ENCODE measurements around the gene RUNX3. TPM values are rescaled to one million over a fixed set of nuclear protein-coding genes. Genes with fewer than 3 reads are reported as not detected.

Gene RUNX3
- total RNA-seq, 1 experiment from 2014 or later, result 1.5 TPM

- TF ChIP-seq JAZF1 (CRISPR knock-in tag; IDR thresholded peaks at IDR 0.05), result no peak
- TF ChIP-seq ZNF416 (CRISPR knock-in tag; IDR thresholded peaks at IDR 0.05), result no peak
- TF ChIP-seq FOXP4 (CRISPR knock-in tag; IDR thresholded peaks at IDR 0.05), result no peak
- TF ChIP-seq ZNF263 (CRISPR knock-in tag; IDR thresholded peaks at IDR 0.05; ENCODE audit: low read depth), result no peak
- no peak for TF ChIP-seq ZNF281 (CRISPR knock-in tag; IDR thresholded peaks at IDR 0.05)
- TF ChIP-seq CBFB (CRISPR knock-in tag; IDR thresholded peaks at IDR 0.05; ENCODE audit: low read depth), result no peak
- no peak for TF ChIP-seq ATF3 (CRISPR knock-in tag; conservative IDR thresholded peaks at IDR 0.05)
- TF ChIP-seq ZMAT4 (CRISPR knock-in tag; IDR thresholded peaks at IDR 0.05), result no peak
- TF ChIP-seq ERG (CRISPR knock-in tag; IDR thresholded peaks at IDR 0.05), result no peak
These were observed 62.8 kb downstream of the RUNX3 start (continued) for GRCh38 chr1:24867084-24867870.

GRCh38 chr1:24866211-24867083, 63.6 kb downstream of the RUNX3 start:
- no peaks in the 10 kb centered on the region for H3K9me3 Mint-ChIP-seq
- H3K27me3 Mint-ChIP-seq (ENCODE audit: low read depth), result no peaks in the 10 kb centered on the region; the same call in 1 of the 2 replicates
- H3K4me1 Mint-ChIP-seq, result peaks cover 15% of the 10 kb centered on the region
- H3K36me3 Mint-ChIP-seq, result no peaks in the 10 kb centered on the region
- CTCF ChIA-PET, result interaction anchor here (1.0 to 1.3 kb wide), 2 partner anchors 18 to 178 kb away, joined by 3 to 4 read pairs; no protein-coding TSS in a partner anchor
- POLR2A ChIA-PET, result no interaction called here
- DNase-seq (ENCODE audit: low spot score) (no peak), ATAC-seq (no peak)
- no peak overlapping the region for H3K4me3 Mint-ChIP-seq
- H3K27ac Mint-ChIP-seq, result no peak overlapping the region
- TF ChIP-seq SMAD3 (CRISPR knock-in tag; IDR thresholded peaks at IDR 0.05; ENCODE audit: borderline replicate concordance) (no peak), JAZF1 (CRISPR knock-in tag; IDR thresholded peaks at IDR 0.05) (no peak), IRF1 (CRISPR knock-in tag; IDR thresholded peaks at IDR 0.05) (no peak), FOXJ3 (CRISPR knock-in tag; IDR thresholded peaks at IDR 0.05; ENCODE audit: borderline replicate concordance) (no peak), ATF3 (CRISPR knock-in tag; conservative IDR thresholded peaks at IDR 0.05) (no peak), CTCF (IDR thresholded peaks at IDR 0.05) (no peak), ZNF281 (CRISPR knock-in tag; IDR thresholded peaks at IDR 0.05) (no peak), ATF6 (CRISPR knock-in tag; IDR thresholded peaks at IDR 0.05) (no peak), CREB1 (CRISPR knock-in tag; IDR thresholded peaks at IDR 0.05) (no peak), ZMAT4 (CRISPR knock-in tag; IDR thresholded peaks at IDR 0.05) (no peak), TEAD4 (CRISPR knock-in tag; IDR thresholded peaks at IDR 0.05) (no peak)

Measured in WTC11 (cell line).